Measurements from ENCODE around the gene ASCL4. TPM values are rescaled to one million over a fixed set of nuclear protein-coding genes. Genes with fewer than 3 reads are reported as not detected.

Gene ASCL4
- total and polyA plus RNA-seq, 2 of the 13 experiments (the other 11 are each of a cell fraction or from before 2014, with no cell fraction given) = not detected

- TF ChIP-seq DBP (CRISPR knock-in tag; IDR thresholded peaks at IDR 0.05; ENCODE audit: not compliant biosample characterization) = no peak
- TF ChIP-seq THRA (CRISPR knock-in tag; IDR thresholded peaks at IDR 0.05; ENCODE audit: borderline replicate concordance) = no peak
- no peak for TF ChIP-seq PRMT3 (CRISPR knock-in tag; IDR thresholded peaks at IDR 0.05; ENCODE audit: borderline replicate concordance, low read depth)
- TF ChIP-seq ZNF691 (CRISPR knock-in tag; IDR thresholded peaks at IDR 0.05; ENCODE audit: borderline replicate concordance, low read depth) = no peak
- TF ChIP-seq TBX2 (CRISPR knock-in tag; IDR thresholded peaks at IDR 0.05; ENCODE audit: borderline replicate concordance) = peak; percentile 21; the same call in 1 of the 2 replicates
- peak in 1 of 2 experiments; percentile 32; a peak in 1 of 4 replicates for TF ChIP-seq EP300 (IDR thresholded peaks at IDR 0.05; ENCODE audit: low read depth in 2 of 2, low read length in 2 of 2)
- TF ChIP-seq EP300 (CRISPR knock-in tag; IDR thresholded peaks at IDR 0.05; ENCODE audit: borderline replicate concordance) = no peak
- TF ChIP-seq ZNF337 (CRISPR knock-in tag; IDR thresholded peaks at IDR 0.05; ENCODE audit: borderline replicate concordance, low read depth) = no peak
- TF ChIP-seq ZNF747 (CRISPR knock-in tag; IDR thresholded peaks at IDR 0.05; ENCODE audit: borderline replicate concordance) = no peak
- TF ChIP-seq SATB2 (CRISPR knock-in tag; IDR thresholded peaks at IDR 0.05) = no peak
- no peak for TF ChIP-seq FOXP1 (IDR thresholded peaks at IDR 0.05)
- TF ChIP-seq FOXP1 (CRISPR knock-in tag; IDR thresholded peaks at IDR 0.05) = no peak
- TF ChIP-seq RFXAP (CRISPR knock-in tag; IDR thresholded peaks at IDR 0.05; ENCODE audit: borderline replicate concordance) = no peak
- no peak for TF ChIP-seq MAF1 (CRISPR knock-in tag; IDR thresholded peaks at IDR 0.05; ENCODE audit: borderline replicate concordance)
- TF ChIP-seq ISL2 (CRISPR knock-in tag; IDR thresholded peaks at IDR 0.05) = no peak
- TF ChIP-seq ZNF451 (CRISPR knock-in tag; IDR thresholded peaks at IDR 0.05) = no peak
- no peak for TF ChIP-seq ZFAT (CRISPR knock-in tag; conservative IDR thresholded peaks at IDR 0.05)
- no peak for TF ChIP-seq NCOA1 (CRISPR knock-in tag; IDR thresholded peaks at IDR 0.05)
- no peak for TF ChIP-seq EZH2 (conservative IDR thresholded peaks at IDR 0.05; ENCODE audit: low read depth, low read length)
- TF ChIP-seq RBM39 (IDR thresholded peaks at IDR 0.05; ENCODE audit: low read depth, low read length, poor library complexity, severe bottlenecking) = no peak
- TF ChIP-seq HNF4A (CRISPR knock-in tag; IDR thresholded peaks at IDR 0.05) = peak; percentile 59; the same call in 1 of the 2 replicates
- no peak for TF ChIP-seq ZNF335 (CRISPR knock-in tag; IDR thresholded peaks at IDR 0.05)
- TF ChIP-seq PLRG1 (conservative IDR thresholded peaks at IDR 0.05) = no peak
- TF ChIP-seq MTA1 (CRISPR knock-in tag; IDR thresholded peaks at IDR 0.05; ENCODE audit: borderline replicate concordance) = no peak
- TF ChIP-seq ZNF362 (CRISPR knock-in tag; IDR thresholded peaks at IDR 0.05; ENCODE audit: borderline replicate concordance) = peak; percentile 90
- TF ChIP-seq SNAPC5 (CRISPR knock-in tag; IDR thresholded peaks at IDR 0.05; ENCODE audit: borderline replicate concordance) = no peak
- TF ChIP-seq ELF4 (CRISPR knock-in tag; IDR thresholded peaks at IDR 0.05; ENCODE audit: borderline replicate concordance) = 0 out of 2 replicates have a peak, but pooled peaks have one; percentile 21
These were observed 14.4 kb downstream of the ASCL4 start (continued) for GRCh38 chr12:107788690-107789458.
